ACHN (cell line): Measurements from ENCODE around the gene KRTAP10-9.
"Not testable (repeated sequence)": the region's sequence is repeated elsewhere in the genome, so short reads cannot be mapped to it uniquely, and the experiment has no call there.

ENCODE experiments used
- DNase-seq: peaks from one replicate; pipeline ENCODE4 v3.0.0-alpha.2; 2015
- in situ Hi-C: cut with HindIII; loops from 2 replicates; pipeline ENCODE4 v1.10.0; 2017; ENCODE audit warnings: low sequenced_read_pairs, low pct_ligation_motif_present, low pct_unique_long_range_greater_than_20kb

KRTAP10-9 gene

DNA sequence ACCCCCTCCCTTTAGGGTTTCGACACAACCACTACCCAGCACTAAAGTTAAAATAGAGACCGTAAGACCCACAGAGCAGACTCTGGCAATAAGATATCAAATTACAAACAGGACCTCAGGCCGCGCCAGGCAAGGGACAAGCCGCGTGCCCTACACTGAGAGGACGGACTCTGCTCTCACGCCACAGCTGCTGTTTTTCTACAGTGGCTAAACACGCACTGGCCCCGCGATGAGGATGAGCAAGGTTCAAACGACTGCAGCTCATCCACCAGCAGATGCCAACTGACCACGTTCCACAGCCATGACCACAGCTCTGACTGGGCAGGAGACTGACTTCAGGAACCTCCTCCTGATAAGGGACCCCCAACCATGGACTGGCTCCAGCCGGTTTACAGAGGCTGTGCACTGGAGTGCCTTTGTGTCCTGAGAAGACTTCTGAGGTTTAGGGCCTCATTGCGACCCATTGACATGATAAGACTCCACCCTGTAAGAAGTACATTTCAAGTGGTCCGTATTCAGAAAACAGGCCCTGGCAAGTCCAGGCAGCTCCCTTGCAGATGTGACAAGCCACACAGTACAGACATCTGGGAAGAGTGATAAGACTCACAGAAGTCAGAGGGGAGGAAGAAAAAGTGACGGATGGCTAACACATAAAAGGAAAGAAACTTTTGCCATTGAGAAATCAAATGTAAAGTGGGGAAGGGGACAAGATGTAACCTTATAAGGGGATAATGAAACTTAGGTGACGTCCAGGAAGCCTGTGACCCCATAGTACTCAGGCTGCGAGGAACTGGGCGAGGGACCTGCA, 33.1 kb upstream of the KRTAP10-9 start:
- no peak for DNase-seq
- in situ Hi-C loops = no loop called here

DNA sequence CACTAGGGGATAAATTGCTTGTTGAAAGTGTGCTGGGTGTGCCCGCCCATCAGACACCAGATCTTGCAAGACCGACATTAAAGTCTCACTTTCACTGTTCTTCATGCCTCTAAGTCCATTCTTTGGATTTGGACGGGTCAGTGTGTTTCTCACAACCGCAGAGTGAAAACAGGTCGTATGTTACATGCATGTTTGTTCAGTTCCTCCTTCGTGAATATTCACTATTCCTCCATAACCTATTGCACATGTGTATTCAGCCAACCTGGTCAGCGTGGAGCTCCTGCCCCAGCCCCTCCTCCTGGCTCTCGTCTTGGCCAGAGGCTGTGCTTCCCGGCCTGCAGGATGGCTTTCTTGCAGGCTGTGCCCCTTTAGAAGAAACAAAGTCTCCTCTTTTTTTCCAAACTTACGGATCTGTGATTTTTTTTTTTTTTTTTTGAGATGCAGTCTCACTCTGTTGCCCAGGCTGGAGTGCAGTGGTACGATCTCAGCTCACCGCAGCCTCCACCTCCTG, 32.4 kb upstream of the KRTAP10-9 start:
- in situ Hi-C loops = no loop called here
- no peak for DNase-seq

DNA sequence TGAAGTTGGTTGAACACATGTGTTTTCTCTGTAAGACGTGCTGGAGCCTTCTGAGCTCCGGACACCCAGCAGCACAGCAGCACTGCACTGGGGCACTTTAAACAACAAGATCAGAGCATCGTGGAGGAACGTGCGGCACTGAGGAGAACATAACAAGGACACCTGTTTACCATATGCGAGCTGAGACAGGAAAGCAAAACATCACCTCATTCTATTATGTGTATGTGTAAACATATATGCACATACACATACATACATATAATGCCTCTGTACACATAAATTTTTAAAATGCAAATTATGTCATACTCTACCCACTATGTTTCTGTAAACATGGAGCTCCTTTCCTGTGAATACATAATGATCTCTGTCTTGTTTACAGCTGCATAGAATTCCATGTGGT, 31.4 kb upstream of the KRTAP10-9 start:
- no peak for DNase-seq
- in situ Hi-C loops = no loop called here

DNA sequence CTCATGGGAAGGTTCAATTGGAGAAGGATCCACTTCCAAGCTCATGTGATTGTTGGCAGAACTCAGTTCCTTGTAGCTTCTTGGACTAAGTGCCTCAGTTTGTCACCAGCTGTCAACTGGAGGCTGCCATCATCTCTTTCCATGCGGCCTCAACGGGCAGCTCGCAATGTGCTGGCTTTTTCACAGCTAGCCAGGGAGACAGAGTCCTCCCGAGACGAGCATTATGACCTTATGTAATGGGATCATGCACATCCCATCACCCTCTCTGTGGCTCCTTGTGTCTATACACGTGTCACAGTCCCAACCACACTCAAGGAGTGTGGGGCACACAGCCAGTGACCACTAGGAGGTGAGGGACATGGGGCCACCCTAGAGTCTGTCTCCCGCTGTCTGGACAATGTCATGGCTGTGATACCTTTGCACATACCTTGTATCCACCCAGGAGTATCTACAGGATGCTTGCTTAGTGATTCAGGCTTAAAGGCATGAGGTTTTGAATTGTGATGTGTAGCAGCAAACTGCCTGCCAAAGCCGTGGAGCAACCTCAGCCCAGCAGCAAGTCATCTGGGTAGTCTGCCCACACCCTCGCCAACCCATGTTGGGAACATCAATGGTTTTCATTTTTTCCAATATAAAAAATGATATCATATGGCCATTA, 30.7 kb upstream of the KRTAP10-9 start:
- in situ Hi-C loops = no loop called here
- peak; percentile 21 for DNase-seq

DNA sequence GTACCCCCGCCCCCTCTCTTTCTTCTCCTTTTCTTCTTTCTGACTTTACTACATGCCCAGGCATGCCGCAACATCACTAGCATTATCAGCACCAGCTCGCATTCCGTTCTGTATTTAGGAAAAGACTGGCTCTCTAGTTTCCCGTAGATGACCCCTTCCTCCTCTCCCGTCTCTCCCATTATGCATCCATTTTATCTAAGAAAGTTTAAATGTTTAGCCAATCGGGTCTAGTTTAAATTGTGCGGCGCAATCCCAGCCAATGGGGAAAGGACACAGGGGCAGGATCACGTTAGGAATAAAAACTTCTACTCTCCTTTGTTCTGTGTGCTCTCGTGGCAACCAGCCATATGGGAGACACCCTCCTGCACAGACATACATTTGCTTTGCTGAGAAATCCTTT, 28.8 kb upstream of the KRTAP10-9 start:
- in situ Hi-C loops = no loop called here
- DNase-seq = no peak

DNA sequence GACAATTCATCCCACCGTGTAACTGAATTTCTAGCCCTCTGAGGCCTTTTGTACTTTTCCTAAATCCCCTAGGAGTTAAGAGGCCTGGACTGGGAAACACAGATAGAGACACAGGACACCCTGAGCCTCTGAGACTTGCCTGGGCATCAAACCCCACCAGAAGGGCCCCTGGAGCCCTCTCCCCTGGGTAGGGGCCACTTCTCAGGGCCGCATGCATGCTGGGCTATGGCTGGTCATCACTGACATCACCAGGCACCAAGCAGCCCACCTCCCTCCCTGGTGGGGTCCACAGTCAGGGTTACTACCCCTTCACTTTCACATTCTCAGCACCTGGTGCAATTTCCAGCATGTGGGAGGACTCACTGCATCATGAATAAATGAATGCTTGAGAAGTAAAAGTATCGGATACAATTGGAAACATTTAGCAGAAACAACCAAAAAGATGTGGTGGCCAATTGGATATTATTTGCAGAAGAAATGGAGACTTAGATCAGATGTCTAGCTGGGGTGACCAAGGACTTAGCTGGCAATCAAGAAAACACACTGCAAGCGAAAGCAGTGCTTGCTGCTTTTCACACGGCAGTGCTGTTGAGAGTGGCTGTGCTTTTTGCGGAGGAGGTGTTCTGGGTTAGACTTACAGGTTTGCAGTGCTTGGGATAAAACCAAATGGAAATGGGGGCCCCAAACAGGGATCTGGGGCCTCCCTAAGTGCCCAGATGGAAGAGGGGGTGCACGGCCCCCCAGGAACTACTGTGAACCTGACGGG, 27.4 kb upstream of the KRTAP10-9 start:
- in situ Hi-C loops = no loop called here
- DNase-seq = no peak

DNA sequence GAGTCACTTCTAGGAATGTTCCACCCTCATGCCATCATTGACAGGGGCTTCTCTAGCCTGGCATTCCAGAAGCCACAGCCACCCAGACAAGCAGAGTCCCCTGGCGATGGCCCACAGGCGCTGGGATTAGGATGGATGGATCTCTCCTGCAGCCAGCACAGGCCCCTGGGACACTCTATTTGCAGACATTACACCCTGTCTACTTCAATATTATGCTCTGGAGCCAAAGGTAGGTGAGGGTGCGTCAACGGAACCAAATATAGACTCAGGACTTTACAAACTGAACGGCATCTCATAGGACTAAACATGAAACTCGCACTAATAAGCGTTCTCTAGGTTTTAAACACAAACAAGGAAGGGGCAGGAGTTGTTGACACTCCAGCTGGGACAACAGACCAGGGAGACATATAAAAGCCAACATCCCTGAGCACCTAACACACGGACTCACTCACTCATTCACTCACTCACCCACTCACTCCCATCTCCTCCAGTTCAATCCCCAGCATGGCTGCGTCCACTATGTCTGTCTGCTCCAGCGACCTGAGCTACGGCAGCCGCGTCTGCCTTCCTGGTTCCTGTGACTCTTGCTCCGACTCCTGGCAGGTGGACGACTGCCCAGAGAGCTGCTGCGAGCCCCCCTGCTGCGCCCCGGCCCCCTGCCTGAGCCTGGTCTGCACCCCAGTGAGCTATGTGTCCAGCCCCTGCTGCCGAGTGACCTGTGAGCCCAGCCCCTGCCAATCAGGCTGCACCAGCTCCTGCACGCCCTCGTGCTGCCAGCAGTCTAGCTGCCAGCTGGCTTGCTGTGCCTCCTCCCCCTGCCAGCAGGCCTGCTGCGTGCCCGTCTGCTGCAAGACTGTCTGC, 26.5 kb upstream of the KRTAP10-9 start, which contains the start of gene KRTAP10-7:
KRTAP10-7 (plus strand) TSS at position 480 of the 861 bp plus-strand sequence; CDS start at position 505, 25 bp downstream.
- in situ Hi-C loops, DNase-seq: not testable (repeated sequence)

DNA sequence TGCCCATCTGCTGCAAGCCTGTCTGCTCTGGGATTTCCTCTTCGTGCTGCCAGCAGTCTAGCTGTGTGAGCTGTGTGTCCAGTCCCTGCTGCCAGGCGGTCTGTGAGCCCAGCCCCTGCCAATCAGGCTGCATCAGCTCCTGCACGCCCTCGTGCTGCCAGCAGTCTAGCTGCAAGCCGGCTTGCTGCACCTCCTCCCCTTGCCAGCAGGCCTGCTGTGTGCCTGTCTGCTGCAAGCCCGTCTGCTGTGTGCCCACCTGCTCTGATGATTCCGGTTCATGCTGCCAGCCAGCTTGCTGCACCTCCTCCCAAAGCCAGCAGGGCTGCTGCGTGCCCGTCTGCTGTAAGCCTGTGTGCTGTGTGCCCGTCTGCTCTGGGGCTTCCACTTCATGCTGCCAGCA, 25.8 kb upstream of the KRTAP10-9 start:
- in situ Hi-C loops, DNase-seq: not testable (repeated sequence)

DNA sequence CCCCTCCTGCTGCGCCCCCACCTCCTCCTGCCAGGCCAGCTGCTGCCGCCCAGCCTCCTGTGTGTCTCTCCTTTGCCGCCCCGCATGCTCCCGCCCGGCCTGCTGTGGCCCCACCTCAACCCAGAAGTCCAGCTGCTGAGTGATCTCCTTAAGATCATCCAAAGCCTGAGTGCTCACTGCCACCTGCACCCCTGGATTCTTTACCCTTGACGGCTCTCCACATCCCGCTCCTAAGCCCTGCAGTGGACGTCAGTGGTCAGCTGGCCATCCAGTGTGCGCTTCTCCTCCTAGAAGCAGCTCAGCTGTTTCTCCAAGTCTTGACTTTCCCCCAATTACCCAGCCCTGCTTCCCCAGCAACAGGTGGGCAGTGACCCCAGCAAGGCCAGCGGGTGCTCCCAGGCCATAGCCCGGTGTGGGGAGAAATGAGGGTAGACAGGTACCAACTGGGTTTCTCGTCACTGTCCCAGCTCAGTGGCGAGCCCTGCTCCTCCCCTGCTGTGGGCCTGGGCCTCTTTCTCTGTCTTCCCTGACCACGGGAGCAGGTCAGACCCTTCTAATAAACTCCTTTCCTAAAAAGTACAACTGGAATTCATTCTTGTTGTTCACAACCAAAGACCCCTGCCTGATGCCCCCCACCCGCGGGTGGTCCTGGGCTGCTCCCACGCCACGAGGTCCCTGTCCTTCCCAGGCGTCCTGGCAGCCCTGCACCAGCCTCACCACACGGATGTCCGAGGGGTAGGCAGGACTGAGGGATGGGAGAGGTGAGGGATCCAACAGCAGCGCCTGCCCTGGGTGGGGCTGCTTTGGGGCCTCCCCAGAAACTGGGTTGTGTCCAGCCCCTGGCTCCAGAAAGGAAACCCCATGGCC, 25.1 kb upstream of the KRTAP10-9 start:
- in situ Hi-C loops = no loop called here
- no peak for DNase-seq

DNA sequence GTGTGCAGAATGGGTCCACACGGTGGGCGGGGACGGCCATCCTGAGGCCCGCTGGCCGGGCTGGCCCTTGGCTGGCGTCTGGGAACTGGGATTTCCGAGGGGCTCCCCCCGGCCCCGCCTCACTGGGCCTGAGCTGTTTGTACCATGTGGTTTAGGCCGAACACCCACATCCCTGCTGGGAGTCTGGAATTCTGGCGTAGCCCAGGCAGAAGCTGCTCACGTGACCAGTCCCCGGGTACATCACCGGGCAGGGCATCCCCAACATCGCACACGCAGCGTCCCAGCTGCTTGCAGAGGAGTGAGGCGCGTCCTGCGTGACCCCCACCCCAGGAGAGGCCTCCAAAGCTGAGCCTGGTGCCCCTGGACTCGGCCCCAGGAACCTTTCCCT, 24.4 kb upstream of the KRTAP10-9 start:
- no peak for DNase-seq
- in situ Hi-C loops = no loop called here

DNA sequence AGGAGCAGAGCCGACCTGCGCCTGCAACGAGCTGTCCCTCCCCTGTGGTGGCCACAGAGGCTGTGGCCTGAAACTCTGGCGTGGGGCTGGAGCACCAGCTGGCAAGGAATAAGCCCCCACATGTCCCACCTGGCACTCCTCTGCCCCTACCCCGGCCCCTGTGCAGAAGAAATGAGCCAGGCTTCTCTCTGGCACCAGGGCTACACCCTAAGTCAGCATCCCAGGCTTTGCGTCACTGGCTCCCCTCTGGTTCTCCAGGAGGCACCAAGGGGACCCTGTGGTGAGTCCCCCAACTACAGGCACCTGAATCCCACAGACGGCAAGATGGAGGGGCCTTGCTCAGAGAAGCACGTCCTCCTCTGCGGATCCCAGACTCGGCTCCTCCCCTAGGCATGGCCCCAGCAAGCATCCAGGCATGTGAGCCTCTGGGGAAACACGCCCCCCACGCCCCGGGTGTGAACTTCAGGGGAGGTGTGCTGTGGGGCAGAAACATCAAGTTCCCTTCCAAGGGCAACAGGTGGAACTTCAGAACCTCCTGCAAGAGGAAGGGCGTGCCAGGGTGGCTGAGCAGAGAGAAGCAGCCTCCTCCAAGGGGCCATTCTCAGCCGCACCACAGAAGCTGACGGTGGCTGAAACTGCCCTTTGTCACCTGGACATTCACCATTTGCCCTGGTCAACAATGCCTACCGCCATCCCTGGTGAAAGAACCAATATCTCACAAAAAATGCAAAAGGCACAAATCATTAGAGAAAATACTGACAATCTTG, 23.6 kb upstream of the KRTAP10-9 start:
- in situ Hi-C loops = no loop called here
- no peak for DNase-seq

DNA sequence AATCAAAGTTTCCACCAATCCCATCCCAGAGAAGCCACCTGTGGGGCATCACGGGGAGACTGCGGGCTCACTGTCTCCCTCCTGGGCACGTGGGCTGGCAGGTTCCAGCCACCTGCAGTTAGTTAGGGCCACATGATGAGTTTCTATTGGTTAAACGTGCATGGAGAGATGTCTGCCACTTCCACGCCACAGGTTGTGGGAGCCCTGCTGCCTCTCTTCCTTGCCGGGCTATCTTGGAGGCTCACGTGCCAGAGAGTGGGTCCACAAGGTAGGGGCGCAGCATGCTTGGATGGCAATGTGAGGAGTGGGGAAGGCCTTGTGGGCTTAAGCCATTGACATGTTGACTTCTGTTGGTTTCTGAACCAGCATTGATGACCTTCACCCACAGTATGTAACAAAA, 23.0 kb upstream of the KRTAP10-9 start:
- DNase-seq = no peak
- in situ Hi-C loops = no loop called here

DNA sequence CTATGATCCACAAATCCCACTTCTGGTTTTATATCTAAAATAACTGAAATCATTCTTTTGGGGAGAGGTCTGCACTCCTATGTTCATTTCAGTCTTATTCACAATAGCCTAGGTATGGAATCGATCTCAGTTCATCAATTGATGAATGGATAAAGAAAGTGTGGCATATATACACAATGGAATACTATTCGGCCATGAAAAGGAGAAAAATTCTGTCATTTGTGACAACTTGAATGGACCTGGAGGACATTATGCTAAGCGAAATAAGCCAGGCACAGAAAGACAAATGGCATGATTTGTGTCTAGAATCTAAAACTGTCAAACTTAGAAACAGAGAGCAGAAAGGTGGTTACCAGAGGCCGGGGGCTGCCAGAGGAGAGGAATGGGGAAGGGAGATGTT, 20.4 kb upstream of the KRTAP10-9 start:
- in situ Hi-C loops = no loop called here
- DNase-seq = no peak

DNA sequence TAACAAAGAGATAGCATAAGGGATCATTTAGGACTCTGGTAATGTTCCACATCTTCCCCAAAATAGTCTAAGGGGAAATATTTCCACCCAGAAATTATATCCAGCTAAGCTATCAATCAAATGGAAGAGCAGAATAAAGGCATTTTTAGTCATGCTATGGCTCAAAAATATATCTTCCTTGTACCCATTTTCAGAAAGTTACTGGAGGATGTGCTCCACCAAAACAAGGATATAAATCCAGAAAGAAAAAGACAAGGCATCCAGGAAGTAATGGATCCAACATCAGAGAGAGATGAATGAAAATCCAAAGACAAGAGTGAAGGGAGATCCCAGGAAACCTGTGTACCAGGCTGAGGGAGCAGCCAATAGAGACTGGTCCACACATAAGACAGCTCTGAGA, 17.7 kb upstream of the KRTAP10-9 start:
- in situ Hi-C loops = no loop called here
- no peak for DNase-seq

DNA sequence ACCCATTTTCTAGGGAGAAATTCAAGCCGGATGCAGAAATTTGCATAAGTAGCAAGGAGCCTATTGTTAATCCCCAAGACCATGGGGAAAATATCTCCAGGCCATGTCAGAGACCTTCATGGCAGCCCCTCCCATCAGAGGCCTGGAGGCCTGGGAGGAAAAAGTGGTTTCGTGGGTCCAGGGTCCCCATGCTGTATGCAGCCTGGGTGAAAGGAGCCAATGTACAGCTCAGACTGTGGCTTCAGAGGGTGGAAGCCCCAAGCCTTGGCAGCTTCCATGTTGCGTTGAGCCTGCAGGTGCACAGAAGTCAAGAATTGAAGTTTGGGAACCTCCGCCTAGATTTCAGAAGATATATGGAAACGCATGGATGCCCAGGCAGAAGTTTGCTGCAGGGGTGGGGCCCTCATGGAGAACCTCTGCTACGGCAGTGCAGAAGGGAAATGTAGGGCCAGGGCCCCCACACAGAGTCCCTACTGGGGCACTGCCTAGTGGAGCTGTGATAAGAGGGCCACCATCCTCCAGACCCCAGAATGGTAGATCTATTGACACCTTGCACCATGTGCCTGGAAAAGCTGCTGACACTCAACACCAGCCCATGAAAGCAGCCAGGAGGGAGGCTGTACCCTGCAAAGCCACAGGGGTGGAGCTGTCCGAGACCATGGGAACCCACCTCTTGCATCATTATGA, 16.6 kb upstream of the KRTAP10-9 start:
- DNase-seq, in situ Hi-C loops: not testable (repeated sequence)

DNA sequence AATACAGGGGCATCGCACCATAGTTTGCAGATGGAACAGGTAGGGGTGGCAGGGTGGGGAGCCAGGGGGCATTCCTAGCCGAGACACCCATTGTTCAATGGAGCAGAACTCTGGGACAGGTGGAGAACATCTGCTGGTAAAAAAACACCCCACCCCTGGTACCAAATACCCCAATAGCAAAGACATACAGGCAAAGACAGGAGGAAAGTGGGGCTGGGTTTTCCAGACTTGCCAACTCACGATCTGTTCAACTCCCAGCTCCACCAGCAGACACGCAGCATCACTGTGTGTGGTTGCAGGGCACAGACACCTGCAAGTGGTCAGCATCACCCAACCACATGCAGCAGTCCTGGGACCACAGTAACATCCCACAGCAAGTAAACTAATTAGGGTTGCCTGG, 15.3 kb upstream of the KRTAP10-9 start:
- no peak for DNase-seq

More for the DNA sequence above, 15.3 kb upstream of the KRTAP10-9 start:
- in situ Hi-C loops = no loop called here
